ENCODE measurements around the gene SLC9B1. TPM values are rescaled to one million over a fixed set of nuclear protein-coding genes. Genes with fewer than 3 reads are reported as not detected.
A peak's percentile ranks its signal among the peaks of the same experiment; 100 is the strongest.

Gene SLC9B1, protein sequence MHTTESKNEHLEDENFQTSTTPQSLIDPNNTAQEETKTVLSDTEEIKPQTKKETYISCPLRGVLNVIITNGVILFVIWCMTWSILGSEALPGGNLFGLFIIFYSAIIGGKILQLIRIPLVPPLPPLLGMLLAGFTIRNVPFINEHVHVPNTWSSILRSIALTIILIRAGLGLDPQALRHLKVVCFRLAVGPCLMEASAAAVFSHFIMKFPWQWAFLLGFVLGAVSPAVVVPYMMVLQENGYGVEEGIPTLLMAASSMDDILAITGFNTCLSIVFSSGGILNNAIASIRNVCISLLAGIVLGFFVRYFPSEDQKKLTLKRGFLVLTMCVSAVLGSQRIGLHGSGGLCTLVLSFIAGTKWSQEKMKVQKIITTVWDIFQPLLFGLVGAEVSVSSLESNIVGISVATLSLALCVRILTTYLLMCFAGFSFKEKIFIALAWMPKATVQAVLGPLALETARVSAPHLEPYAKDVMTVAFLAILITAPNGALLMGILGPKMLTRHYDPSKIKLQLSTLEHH
- 4.3 TPM for total RNA-seq
- 2.4 TPM for polyA plus RNA-seq
- long read RNA-seq, donor 1: 0 reads
- long read RNA-seq, donor 2: 0 reads
- long read RNA-seq, donor 3: 0 reads
- long read RNA-seq, donor 4: 0 reads
- long read RNA-seq, donor 5, partial matches to known transcripts: 12 of 12 reads
- long read RNA-seq, donor 5, other reads (novel, unspliced or antisense): 0 of 12 reads
- long read RNA-seq, donor 6: 0 reads
- long read RNA-seq, donor 7: 0 reads
- long read RNA-seq, donor 8: 0 reads
- long read RNA-seq, donor 9: 0 reads
- long read RNA-seq, donor 10: 0 reads

DNA sequence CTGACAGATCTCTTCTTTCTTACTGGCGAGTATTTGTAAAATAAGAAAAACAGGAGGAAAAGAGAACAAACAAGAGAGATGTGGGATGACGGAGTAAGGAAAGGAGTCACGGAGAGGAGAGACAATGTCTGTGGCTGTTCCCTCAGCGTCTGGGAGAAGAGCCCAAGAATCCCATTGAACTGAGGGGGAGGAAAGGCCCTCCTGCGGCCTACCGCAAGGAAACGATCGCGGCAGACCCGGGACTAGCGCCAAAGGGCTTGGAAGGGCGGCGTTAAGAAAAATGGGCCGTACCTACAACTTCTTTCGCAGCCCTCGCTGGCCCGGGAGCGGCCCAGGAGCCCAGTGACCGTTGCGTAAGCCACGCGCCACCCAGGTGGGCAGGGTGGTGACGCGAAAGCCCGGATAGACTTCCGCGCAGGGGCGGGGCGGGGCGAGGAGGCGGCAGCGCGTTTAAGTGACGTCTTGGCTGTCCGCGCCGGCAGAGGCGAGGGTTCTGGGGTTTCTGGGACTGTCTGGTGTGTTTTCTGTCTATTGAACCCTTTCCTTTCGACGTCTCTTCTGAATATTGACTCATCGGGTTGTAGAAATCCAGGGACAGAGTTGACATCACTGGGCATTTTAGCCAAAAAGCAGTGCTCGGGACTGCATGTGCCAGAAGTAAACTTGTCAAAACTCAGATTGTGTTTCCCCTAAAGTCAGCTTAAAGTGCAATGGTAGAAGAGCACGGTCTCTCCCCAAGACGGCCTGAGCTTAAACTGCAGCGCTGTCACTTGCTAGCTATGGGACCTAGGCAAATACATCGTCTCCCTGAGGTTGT lies at the start of gene SLC9B1:
Gene SLC9B1 (minus strand): TSS at position 398 of the 817 bp plus-strand sequence. CDS start 27,994 bp downstream, outside the sequence.
- peak; percentile 68 to 93 (median 81) for DNase-seq (ENCODE audit: low read depth in 6 of 9, low spot score in 9 of 9)

DNA sequence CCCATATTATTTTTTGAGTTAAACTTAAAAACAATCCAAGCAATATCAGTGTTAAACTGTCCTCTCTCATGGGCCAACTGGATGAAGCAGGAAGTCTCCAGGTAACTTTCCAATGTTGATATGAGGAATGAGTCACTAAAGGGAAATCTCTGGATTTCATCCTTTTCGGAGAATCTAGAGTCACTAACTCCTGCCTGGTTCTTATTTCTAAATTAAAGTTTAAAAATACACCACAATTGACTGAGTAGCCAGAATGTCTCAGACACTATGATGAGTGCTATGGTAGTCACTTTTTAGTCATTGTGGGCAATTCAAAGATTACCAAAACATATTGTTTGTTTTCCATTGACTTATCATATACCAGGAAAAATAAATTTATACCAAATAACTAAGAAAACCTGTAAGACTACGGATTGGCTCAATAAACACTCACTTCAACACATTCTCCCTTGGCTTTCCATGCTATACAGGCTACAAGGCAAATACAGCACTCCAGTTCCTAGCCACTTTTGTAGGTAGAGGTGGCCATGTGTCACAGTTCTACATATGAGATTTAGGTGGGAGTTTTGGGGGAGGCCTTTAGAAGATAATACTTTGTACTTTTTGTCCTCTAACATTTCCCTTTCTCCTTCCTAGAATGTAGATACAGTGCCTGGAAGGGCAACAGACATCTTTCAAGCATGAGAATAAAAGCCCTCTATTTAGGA lies 48.5 kb upstream of the SLC9B1 start:
- H3K4me3 ChIP-seq (ENCODE audit: low read length in 2 of 2): no peak overlapping the region
- H3K4me1 ChIP-seq (ENCODE audit: control insufficient read depth in 2 of 2, insufficient read depth in 2 of 2, low read length in 2 of 2): no peaks in the 10 kb centered on the region
- H3K27me3 ChIP-seq (ENCODE audit: control insufficient read depth in 2 of 2, insufficient read depth in 1 of 2, low read length in 1 of 2): no peaks in the 10 kb centered on the region
- DNase-seq (ENCODE audit: low read depth in 6 of 9, low spot score in 9 of 9): no peak
- 98% methylated on average over 2 of the region's 2 CpGs for WGBS
- no peaks in the 10 kb centered on the region for H3K9me3 ChIP-seq (ENCODE audit: control insufficient read depth in 2 of 2, insufficient read depth in 1 of 2, low read length in 1 of 2)
- H3K27ac ChIP-seq (ENCODE audit: low read depth in 1 of 2, low read length in 1 of 2): no peak overlapping the region
- H3K36me3 ChIP-seq (ENCODE audit: control insufficient read depth in 2 of 2, insufficient read depth in 2 of 2, low read length in 1 of 2): no peaks in the 10 kb centered on the region

More for the DNA sequence above, at the start of gene SLC9B1:
- Histone ChIP-seq H3K4me1 (ENCODE audit: control insufficient read depth in 2 of 2, insufficient read depth in 2 of 2, low read length in 2 of 2) (peaks cover 6 to 13% of the 10 kb centered on the region in 2 donors), H3K4me3 (ENCODE audit: low read length in 2 of 2) (peak within 1 kb of the TSS; percentile 71 to 83), H3K27me3 (ENCODE audit: control insufficient read depth in 2 of 2, insufficient read depth in 1 of 2, low read length in 1 of 2) (no peaks in the 10 kb centered on the region), H3K27ac (ENCODE audit: low read depth in 1 of 2, low read length in 1 of 2) (peak within 1 kb of the TSS; percentile 88 to 96), H3K36me3 (ENCODE audit: control insufficient read depth in 2 of 2, insufficient read depth in 2 of 2, low read length in 1 of 2) (no peaks in the 10 kb centered on the region), H3K9me3 (ENCODE audit: control insufficient read depth in 2 of 2, insufficient read depth in 1 of 2, low read length in 1 of 2) (no peaks in the 10 kb centered on the region)
- WGBS: 2% methylated on average over 46 of the region's 46 CpGs

DNA sequence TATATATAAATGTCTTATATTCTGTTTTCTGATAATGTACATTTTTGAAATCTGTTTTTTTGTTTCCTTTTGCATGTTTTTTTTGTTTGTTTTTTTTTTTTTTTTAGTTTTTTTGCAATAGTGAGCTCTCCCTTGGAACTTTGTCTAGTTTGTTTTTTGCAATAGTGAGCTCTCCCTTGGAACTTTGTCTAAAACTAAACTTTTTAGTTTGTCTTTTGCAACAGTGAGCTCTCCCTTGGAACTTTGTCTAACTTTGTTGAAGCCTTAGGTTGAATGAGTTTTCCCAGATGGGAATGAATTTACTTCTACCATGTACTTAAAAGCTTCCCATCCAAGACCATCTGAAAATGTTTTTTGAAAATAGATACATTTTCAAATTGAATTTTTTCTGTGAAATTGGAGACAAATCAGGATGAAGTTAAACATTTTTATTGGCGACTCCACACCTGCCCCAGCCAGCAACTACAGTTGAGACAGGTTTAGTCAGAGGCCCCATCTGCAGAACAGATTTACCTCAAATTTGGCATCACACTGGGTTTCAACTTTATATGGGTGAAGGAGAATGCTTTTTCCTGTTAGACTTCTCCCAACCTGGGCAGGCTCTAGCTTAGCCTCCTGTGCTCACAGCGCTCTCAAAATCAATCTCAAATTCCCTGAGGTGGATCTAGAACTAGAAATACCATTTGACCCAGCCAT lies 41.1 kb upstream of the SLC9B1 start:
- WGBS: 96% methylated on average over 2 of the region's 2 CpGs
- Histone ChIP-seq H3K4me1 (ENCODE audit: control insufficient read depth in 2 of 2, insufficient read depth in 2 of 2, low read length in 2 of 2) (no peaks in the 10 kb centered on the region), H3K27ac (ENCODE audit: low read depth in 1 of 2, low read length in 1 of 2) (no peak overlapping the region), H3K4me3 (ENCODE audit: low read length in 2 of 2) (no peak overlapping the region), H3K9me3 (ENCODE audit: control insufficient read depth in 2 of 2, insufficient read depth in 1 of 2, low read length in 1 of 2) (no peaks in the 10 kb centered on the region), H3K36me3 (ENCODE audit: control insufficient read depth in 2 of 2, insufficient read depth in 2 of 2, low read length in 1 of 2) (peaks cover 0 to 5% of the 10 kb centered on the region in 2 donors), H3K27me3 (ENCODE audit: control insufficient read depth in 2 of 2, insufficient read depth in 1 of 2, low read length in 1 of 2) (no peaks in the 10 kb centered on the region)
- DNase-seq (ENCODE audit: low read depth in 6 of 9, low spot score in 9 of 9): no peak

DNA sequence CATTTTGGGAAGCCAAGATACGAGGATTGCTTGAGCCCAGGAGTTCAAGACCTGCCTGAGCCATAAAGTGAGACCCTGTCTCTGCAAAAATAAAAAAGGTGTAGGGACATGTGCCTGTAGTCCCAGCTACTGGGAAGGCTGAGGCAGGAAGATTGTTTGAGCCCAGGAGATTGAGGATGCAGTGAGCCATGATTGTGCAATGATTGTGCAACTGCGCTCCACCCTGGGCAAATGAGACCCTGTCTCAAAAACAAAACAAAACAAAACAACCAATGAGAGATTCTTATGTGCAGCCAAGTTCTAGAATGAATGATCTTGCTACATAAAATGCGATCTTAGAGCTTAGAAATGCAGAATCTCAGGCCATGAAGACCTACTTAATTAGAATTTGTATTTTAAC lies 34.5 kb upstream of the SLC9B1 start:
- DNase-seq (ENCODE audit: low read depth in 6 of 9, low spot score in 9 of 9): no peak
- no peak overlapping the region for H3K4me3 ChIP-seq (ENCODE audit: low read length in 2 of 2)
- no peak overlapping the region for H3K27ac ChIP-seq (ENCODE audit: low read depth in 1 of 2, low read length in 1 of 2)
- over 99% methylated on average over 3 of the region's 3 CpGs for WGBS
- no peaks in the 10 kb centered on the region for H3K27me3 ChIP-seq (ENCODE audit: control insufficient read depth in 2 of 2, insufficient read depth in 1 of 2, low read length in 1 of 2)
- H3K9me3 ChIP-seq (ENCODE audit: control insufficient read depth in 2 of 2, insufficient read depth in 1 of 2, low read length in 1 of 2): no peaks in the 10 kb centered on the region
- no peaks in the 10 kb centered on the region for H3K4me1 ChIP-seq (ENCODE audit: control insufficient read depth in 2 of 2, insufficient read depth in 2 of 2, low read length in 2 of 2)
- H3K36me3 ChIP-seq (ENCODE audit: control insufficient read depth in 2 of 2, insufficient read depth in 2 of 2, low read length in 1 of 2): no peaks in the 10 kb centered on the region

DNA sequence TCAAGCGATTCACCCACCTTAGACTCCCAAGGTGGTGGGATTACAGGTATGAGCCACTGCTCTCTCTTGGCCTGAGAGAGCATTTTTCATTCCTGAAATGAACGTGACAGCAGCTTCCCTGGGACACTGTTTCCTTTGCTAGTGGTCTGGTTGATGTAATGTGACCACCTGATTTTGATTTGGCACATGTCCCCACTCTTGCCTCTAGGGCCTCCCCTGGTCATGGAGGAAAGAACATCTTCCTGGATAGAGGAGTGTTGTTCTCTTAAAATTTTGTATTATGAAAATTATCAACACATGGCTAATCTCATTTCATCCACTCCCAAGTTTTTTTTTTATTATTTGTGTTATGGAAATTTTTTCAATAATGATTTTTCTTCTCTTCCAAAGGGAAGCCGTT lies 33.3 kb upstream of the SLC9B1 start:
- Histone ChIP-seq H3K27ac (ENCODE audit: low read depth in 1 of 2, low read length in 1 of 2) (no peak overlapping the region), H3K4me1 (ENCODE audit: control insufficient read depth in 2 of 2, insufficient read depth in 2 of 2, low read length in 2 of 2) (no peaks in the 10 kb centered on the region), H3K36me3 (ENCODE audit: control insufficient read depth in 2 of 2, insufficient read depth in 2 of 2, low read length in 1 of 2) (peaks cover 0 to 10% of the 10 kb centered on the region in 2 donors), H3K4me3 (ENCODE audit: low read length in 2 of 2) (no peak overlapping the region), H3K9me3 (ENCODE audit: control insufficient read depth in 2 of 2, insufficient read depth in 1 of 2, low read length in 1 of 2) (no peaks in the 10 kb centered on the region), H3K27me3 (ENCODE audit: control insufficient read depth in 2 of 2, insufficient read depth in 1 of 2, low read length in 1 of 2) (no peaks in the 10 kb centered on the region)
- 97% methylated on average over 3 of the region's 3 CpGs for WGBS
- no peak for DNase-seq (ENCODE audit: low read depth in 6 of 9, low spot score in 9 of 9)

DNA sequence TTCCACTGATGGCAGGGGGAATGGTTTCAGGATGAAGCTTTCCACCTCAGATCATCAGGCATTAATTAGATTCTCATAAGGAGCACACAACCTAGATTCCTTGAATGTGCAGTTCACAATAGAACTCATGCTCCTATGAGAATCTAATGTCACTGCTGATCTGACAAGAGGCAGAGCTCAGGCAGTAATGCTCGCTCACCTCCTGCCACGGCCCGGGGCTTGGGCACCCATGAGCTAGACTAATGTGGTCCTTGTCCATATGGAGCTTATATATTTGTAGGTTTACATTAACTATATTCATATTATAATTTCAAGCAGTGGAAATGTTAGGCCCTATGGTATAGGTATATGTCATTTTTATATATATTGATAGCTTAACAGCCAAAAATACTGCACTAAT lies 32.6 kb upstream of the SLC9B1 start:
- no peaks in the 10 kb centered on the region for H3K9me3 ChIP-seq (ENCODE audit: control insufficient read depth in 2 of 2, insufficient read depth in 1 of 2, low read length in 1 of 2)
- peaks cover 0 to 10% of the 10 kb centered on the region in 2 donors for H3K36me3 ChIP-seq (ENCODE audit: control insufficient read depth in 2 of 2, insufficient read depth in 2 of 2, low read length in 1 of 2)
- DNase-seq (ENCODE audit: low read depth in 6 of 9, low spot score in 9 of 9): no peak
- over 99% methylated on average over 3 of the region's 3 CpGs for WGBS
- no peak overlapping the region for H3K27ac ChIP-seq (ENCODE audit: low read depth in 1 of 2, low read length in 1 of 2)
- H3K4me1 ChIP-seq (ENCODE audit: control insufficient read depth in 2 of 2, insufficient read depth in 2 of 2, low read length in 2 of 2): no peaks in the 10 kb centered on the region
- H3K27me3 ChIP-seq (ENCODE audit: control insufficient read depth in 2 of 2, insufficient read depth in 1 of 2, low read length in 1 of 2): no peaks in the 10 kb centered on the region
- H3K4me3 ChIP-seq (ENCODE audit: low read length in 2 of 2): no peak overlapping the region

DNA sequence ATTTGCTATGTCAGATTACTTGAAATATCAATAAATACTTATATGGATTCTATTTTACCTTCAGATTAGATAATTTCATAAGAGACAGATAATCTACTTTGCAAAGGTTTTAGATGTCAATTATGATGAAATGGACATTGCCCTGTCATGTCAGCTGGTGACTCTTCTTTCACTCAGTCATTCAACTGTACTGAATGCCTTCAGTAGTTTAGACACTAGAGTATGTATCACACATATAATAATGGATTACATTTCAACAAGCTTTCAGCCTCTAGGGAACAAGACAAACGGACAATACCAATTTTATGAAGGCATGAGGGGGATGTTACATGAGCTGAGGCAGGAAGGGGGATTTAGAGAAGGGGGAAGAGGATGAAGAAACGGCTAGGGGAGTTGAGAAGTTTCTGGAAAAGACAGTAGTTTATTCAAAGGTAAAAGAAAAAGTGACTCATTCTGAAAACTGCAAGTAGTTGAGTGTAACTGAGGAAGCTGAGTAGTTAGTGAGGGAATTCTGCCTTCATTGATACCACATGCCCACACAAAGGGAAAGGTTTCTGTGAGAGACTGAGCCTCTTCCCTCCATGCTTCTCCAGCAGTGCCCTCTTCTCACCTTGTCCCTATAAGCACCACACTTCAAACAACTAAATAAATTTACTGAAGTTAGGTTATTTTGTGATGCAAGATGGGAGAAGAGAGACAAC lies 31.4 kb upstream of the SLC9B1 start:
- no peaks in the 10 kb centered on the region for H3K27me3 ChIP-seq (ENCODE audit: control insufficient read depth in 2 of 2, insufficient read depth in 1 of 2, low read length in 1 of 2)
- no peak overlapping the region for H3K4me3 ChIP-seq (ENCODE audit: low read length in 2 of 2)
- 90% methylated on average over 2 of the region's 2 CpGs for WGBS
- no peak for DNase-seq (ENCODE audit: low read depth in 6 of 9, low spot score in 9 of 9)
- no peak overlapping the region for H3K27ac ChIP-seq (ENCODE audit: low read depth in 1 of 2, low read length in 1 of 2)
- peaks cover 0 to 10% of the 10 kb centered on the region in 2 donors for H3K36me3 ChIP-seq (ENCODE audit: control insufficient read depth in 2 of 2, insufficient read depth in 2 of 2, low read length in 1 of 2)
- H3K4me1 ChIP-seq (ENCODE audit: control insufficient read depth in 2 of 2, insufficient read depth in 2 of 2, low read length in 2 of 2): no peaks in the 10 kb centered on the region
- no peaks in the 10 kb centered on the region for H3K9me3 ChIP-seq (ENCODE audit: control insufficient read depth in 2 of 2, insufficient read depth in 1 of 2, low read length in 1 of 2)
